Measurements from ENCODE around the gene FSD1. TPM values are rescaled to one million over a fixed set of nuclear protein-coding genes. Genes with fewer than 3 reads are reported as not detected.
A peak's percentile ranks its signal among the peaks of the same experiment; 100 is the strongest.

The FSD1 gene
- total RNA-seq, 2 experiments from 2014 or later: 0.98 to 1.0 TPM

DNA sequence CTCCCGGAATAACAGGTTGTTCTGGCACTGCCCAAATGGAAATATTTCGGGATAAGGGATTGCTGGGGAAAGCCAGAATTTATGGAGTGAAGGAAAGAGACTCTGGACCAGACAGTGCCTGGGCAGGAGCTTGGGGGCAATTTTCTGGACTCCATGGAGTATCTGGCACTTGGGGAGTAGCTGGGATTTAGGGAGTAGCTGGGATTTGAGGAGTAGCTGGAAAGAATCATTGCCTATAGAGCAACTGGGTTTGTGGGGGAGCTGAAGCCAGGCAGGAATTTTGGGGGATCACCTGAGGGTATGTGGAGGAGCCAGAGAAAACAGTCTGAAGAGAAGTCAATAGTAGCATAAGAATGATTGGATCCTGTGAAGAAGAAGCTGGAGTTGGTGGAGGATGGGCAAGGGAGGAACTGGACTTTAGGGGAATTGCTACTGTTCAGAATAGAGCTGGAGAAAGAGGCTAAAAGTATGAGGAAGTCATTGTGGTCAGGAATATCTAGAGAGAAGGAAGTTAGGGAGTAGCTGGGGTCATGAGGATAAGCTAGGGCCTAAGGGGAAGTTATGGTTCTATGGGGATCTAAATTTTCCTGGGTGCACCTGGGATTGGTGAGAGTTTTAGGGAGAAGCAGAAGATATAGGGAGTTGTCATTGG lies 14.8 kb downstream of the FSD1 start:
- no peak overlapping the region for H3K4me3 ChIP-seq (ENCODE audit: low read length)
- H3K4me1 ChIP-seq (ENCODE audit: insufficient read depth, low read length): no peaks in the 10 kb centered on the region
- no peak overlapping the region for H3K4me3 Mint-ChIP-seq
- H3K36me3 ChIP-seq (ENCODE audit: insufficient read depth, low read length): no peaks in the 10 kb centered on the region
- no peaks in the 10 kb centered on the region for H3K27me3 Mint-ChIP-seq
- H3K27ac Mint-ChIP-seq: peak overlapping the region; percentile 16
- POLR2A ChIA-PET: interaction anchor here (0.6 to 1.4 kb wide), 2 partner anchors 36 to 52 kb away, joined by 4 read pairs; no protein-coding TSS in a partner anchor
- intact Hi-C loops (cut with DNase I, micrococcal nuclease): no loop called here
- DNase-seq (no peak), ATAC-seq (ENCODE audit: poor library complexity) (no peak)
- H3K4me1 Mint-ChIP-seq (ENCODE audit: low read depth): no peaks in the 10 kb centered on the region
- H3K9me3 Mint-ChIP-seq: peaks cover 2% of the 10 kb centered on the region
- CTCF ChIA-PET: interaction anchor here (0.9 kb wide), 1 partner anchor 33 kb away, joined by 3 read pairs; no protein-coding TSS in a partner anchor
- no peaks in the 10 kb centered on the region for H3K27me3 ChIP-seq (ENCODE audit: control insufficient read depth in 1 of 2, insufficient read depth in 2 of 2, low read length in 2 of 2)
- TF ChIP-seq, protein P1, sequence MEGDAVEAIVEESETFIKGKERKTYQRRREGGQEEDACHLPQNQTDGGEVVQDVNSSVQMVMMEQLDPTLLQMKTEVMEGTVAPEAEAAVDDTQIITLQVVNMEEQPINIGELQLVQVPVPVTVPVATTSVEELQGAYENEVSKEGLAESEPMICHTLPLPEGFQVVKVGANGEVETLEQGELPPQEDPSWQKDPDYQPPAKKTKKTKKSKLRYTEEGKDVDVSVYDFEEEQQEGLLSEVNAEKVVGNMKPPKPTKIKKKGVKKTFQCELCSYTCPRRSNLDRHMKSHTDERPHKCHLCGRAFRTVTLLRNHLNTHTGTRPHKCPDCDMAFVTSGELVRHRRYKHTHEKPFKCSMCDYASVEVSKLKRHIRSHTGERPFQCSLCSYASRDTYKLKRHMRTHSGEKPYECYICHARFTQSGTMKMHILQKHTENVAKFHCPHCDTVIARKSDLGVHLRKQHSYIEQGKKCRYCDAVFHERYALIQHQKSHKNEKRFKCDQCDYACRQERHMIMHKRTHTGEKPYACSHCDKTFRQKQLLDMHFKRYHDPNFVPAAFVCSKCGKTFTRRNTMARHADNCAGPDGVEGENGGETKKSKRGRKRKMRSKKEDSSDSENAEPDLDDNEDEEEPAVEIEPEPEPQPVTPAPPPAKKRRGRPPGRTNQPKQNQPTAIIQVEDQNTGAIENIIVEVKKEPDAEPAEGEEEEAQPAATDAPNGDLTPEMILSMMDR (IDR thresholded peaks at IDR 0.05): no peak
- H3K9me3 ChIP-seq (ENCODE audit: control insufficient read depth in 1 of 2, insufficient read depth in 1 of 2, low read length in 2 of 2): no peaks in the 10 kb centered on the region
- no peak overlapping the region for H3K27ac ChIP-seq (ENCODE audit: low read depth in 1 of 2, low read length in 2 of 2)
- H3K36me3 Mint-ChIP-seq (ENCODE audit: low read depth): no peaks in the 10 kb centered on the region

DNA sequence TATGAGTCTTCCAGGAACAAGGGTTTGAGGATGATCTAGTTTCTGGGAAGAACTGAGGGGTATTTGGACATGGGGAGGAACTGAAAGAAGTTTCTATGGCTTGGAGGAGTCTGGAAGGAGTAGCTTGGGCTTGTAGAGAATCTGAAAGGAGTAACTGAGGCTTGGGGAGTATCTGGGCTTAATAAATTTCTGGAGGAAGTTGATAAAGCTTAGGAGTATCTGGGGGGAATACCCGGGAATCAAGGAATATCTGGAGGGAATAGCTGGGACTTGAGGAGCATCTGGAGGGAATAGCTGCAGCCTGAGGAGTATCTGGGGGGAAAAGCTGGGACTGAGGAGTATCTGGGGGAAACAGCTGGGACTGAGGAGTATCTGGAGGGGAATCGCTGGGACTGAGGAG lies 16.0 kb downstream of the FSD1 start:
- TF ChIP-seq, protein P1 (IDR thresholded peaks at IDR 0.05): no peak
- intact Hi-C loops (cut with DNase I, micrococcal nuclease): no loop called here
- Histone ChIP-seq H3K36me3 (ENCODE audit: insufficient read depth, low read length) (no peaks in the 10 kb centered on the region), H3K27ac (ENCODE audit: low read depth in 1 of 2, low read length in 2 of 2) (no peak overlapping the region), H3K4me3 (ENCODE audit: low read length) (no peak overlapping the region), H3K9me3 (ENCODE audit: control insufficient read depth in 1 of 2, insufficient read depth in 1 of 2, low read length in 2 of 2) (peaks cover 0 to 3% of the 10 kb centered on the region in 2 experiments), H3K4me1 (ENCODE audit: insufficient read depth, low read length) (no peaks in the 10 kb centered on the region), H3K27me3 (ENCODE audit: control insufficient read depth in 1 of 2, insufficient read depth in 2 of 2, low read length in 2 of 2) (no peaks in the 10 kb centered on the region)
- ATAC-seq (ENCODE audit: poor library complexity): no peak
- no peak overlapping the region for H3K4me3 Mint-ChIP-seq
- H3K9me3 Mint-ChIP-seq: peaks cover 2% of the 10 kb centered on the region
- no peak overlapping the region for H3K27ac Mint-ChIP-seq
- H3K36me3 Mint-ChIP-seq (ENCODE audit: low read depth): no peaks in the 10 kb centered on the region
- CTCF ChIA-PET: no interaction called here
- H3K4me1 Mint-ChIP-seq (ENCODE audit: low read depth): no peaks in the 10 kb centered on the region
- DNase-seq: no peak
- POLR2A ChIA-PET: interaction anchor here (0.7 to 1.5 kb wide), 3 partner anchors 18 to 73 kb away, joined by 4 to 6 read pairs (median 4); partner anchors contain the start of gene YJU2
- H3K27me3 Mint-ChIP-seq: no peaks in the 10 kb centered on the region

DNA sequence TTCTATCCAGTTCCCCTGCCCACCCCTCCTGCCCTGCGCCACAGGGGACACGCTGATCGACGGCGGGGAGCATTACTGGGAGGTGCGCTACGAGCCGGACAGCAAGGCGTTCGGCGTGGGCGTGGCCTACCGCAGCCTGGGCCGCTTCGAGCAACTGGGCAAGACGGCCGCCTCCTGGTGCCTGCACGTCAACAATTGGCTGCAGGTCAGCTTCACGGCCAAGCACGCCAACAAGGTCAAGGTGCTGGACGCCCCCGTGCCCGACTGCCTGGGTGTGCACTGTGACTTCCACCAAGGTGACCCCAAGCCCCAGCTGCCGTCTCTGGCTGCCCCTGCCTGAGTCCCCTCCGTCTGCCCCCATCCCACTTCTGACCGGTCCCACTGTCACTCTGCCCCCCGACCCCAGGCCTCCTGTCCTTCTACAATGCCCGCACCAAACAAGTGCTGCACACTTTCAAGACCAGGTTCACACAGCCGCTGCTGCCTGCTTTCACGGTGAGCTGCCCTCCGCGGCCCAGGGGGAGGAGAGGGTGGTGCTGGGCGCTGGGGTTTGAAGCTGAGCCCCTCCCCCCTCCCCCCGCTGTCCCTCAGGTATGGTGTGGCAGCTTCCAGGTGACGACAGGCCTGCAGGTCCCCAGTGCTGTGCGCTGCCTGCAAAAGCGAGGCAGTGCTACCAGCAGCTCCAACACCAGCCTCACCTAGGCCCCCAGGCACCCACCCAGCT lies 18.7 kb downstream of the FSD1 start:
- no peak overlapping the region for H3K27ac ChIP-seq (ENCODE audit: low read depth in 1 of 2, low read length in 2 of 2)
- TF ChIP-seq, protein P1 (IDR thresholded peaks at IDR 0.05): no peak
- ChIA-PET CTCF (no interaction called here), POLR2A (interaction anchor here (0.6 to 1.2 kb wide), 3 partner anchors 20 to 30 kb away, joined by 3 to 5 read pairs (median 3); partner anchors contain the start of gene MPND)
- ATAC-seq (ENCODE audit: poor library complexity): no peak
- Mint-ChIP-seq H3K4me3 (no peak overlapping the region), H3K27ac (no peak overlapping the region), H3K9me3 (peaks cover 2% of the 10 kb centered on the region), H3K27me3 (no peaks in the 10 kb centered on the region), H3K36me3 (ENCODE audit: low read depth) (no peaks in the 10 kb centered on the region), H3K4me1 (ENCODE audit: low read depth) (peaks cover 19% of the 10 kb centered on the region)
- H3K9me3 ChIP-seq (ENCODE audit: control insufficient read depth in 1 of 2, insufficient read depth in 1 of 2, low read length in 2 of 2): peaks cover 0 to 8% of the 10 kb centered on the region in 2 experiments
- intact Hi-C loops (cut with DNase I, micrococcal nuclease): no loop called here
- H3K36me3 ChIP-seq (ENCODE audit: insufficient read depth, low read length): no peaks in the 10 kb centered on the region
- H3K4me3 ChIP-seq (ENCODE audit: low read length): no peak overlapping the region
- H3K4me1 ChIP-seq (ENCODE audit: insufficient read depth, low read length): peaks cover 18% of the 10 kb centered on the region
- DNase-seq: peak in 1 of 14 experiments; percentile 22
- H3K27me3 ChIP-seq (ENCODE audit: control insufficient read depth in 1 of 2, insufficient read depth in 2 of 2, low read length in 2 of 2): no peaks in the 10 kb centered on the region

All from CD4-positive, alpha-beta T cell (primary cell).